HUDEP-2 (cell line): ENCODE measurements around the gene GNRHR.
A peak's percentile ranks its signal among the peaks of the same experiment; 100 is the strongest.
"Not testable (repeated sequence)": the region's sequence is repeated elsewhere in the genome, so short reads cannot be mapped to it uniquely, and the experiment has no call there.

ENCODE experiments used
- DNase-seq, 76 experiments: peaks; one replicate each; lab custom pipeline; 2025; ENCODE audit not compliant: unreplicated experiment in 76 of 76; lab: John Stamatoyannopoulos, UW

Gene GNRHR

GRCh38 chr4:67754288-67754687, at the start of gene GNRHR:
GNRHR (minus strand) TSS chr4:67754388; CDS start chr4:67754335, 53 bp downstream.
- DNase-seq, result no peak

GRCh38 chr4:67796810-67797209, 42.6 kb upstream of the GNRHR start:
- DNase-seq, result no peak

- DNase-seq, result no peak
Measured at GRCh38 chr4:67790721-67791120, 36.5 kb upstream of the GNRHR start.

GRCh38 chr4:67787311-67787710, 33.1 kb upstream of the GNRHR start:
- DNase-seq, result no peak

- DNase-seq, result no peak
Measured at GRCh38 chr4:67785528-67785927, 31.3 kb upstream of the GNRHR start.

GRCh38 chr4:67779631-67780030, 25.4 kb upstream of the GNRHR start:
- DNase-seq, result no peak

GRCh38 chr4:67776746-67777145, 22.6 kb upstream of the GNRHR start:
- DNase-seq, result no peak

- no peak for DNase-seq
Measured at GRCh38 chr4:67770422-67770821, 16.2 kb upstream of the GNRHR start.

GRCh38 chr4:67765928-67766327, 11.7 kb upstream of the GNRHR start:
- no peak for DNase-seq

- DNase-seq, result no peak
Measured at GRCh38 chr4:67765401-67765800, 11.2 kb upstream of the GNRHR start.

- no peak for DNase-seq
Measured at GRCh38 chr4:67764183-67764582, 10.0 kb upstream of the GNRHR start.

- peak in 1 of 76 experiments; percentile 4 for DNase-seq
Measured at GRCh38 chr4:67762086-67762485, 7.9 kb upstream of the GNRHR start.

GRCh38 chr4:67756991-67757390, 2.8 kb upstream of the GNRHR start:
- DNase-seq, result not testable (repeated sequence)

GRCh38 chr4:67755974-67756373, 1.8 kb upstream of the GNRHR start:
- no peak for DNase-seq

GRCh38 chr4:67751260-67751659, 2.9 kb downstream of the GNRHR start:
- DNase-seq, result no peak

- no peak for DNase-seq
Measured at GRCh38 chr4:67750691-67751090, 3.5 kb downstream of the GNRHR start.

GRCh38 chr4:67749286-67749685, 4.9 kb downstream of the GNRHR start:
- DNase-seq, result no peak

- peak in 21 of 76 experiments; percentile 1 to 47 (median 19) for DNase-seq
Measured at GRCh38 chr4:67746797-67747495, 7.2 kb downstream of the GNRHR start.

- no peak for DNase-seq
Measured at GRCh38 chr4:67744561-67745283, 9.5 kb downstream of the GNRHR start.

GRCh38 chr4:67743194-67743593, 11.0 kb downstream of the GNRHR start:
- DNase-seq, result no peak

GRCh38 chr4:67736262-67736661, 17.9 kb downstream of the GNRHR start:
- DNase-seq, result no peak

- no peak for DNase-seq
Measured at GRCh38 chr4:67735325-67735724, 18.9 kb downstream of the GNRHR start.
